ENCODE results near the gene VIPAS39.

- TF ChIP-seq MAFK (IDR thresholded peaks at IDR 0.05; ENCODE audit: low read length) (no peak), ZSCAN29 (IDR thresholded peaks at IDR 0.05) (no peak), ZNF551 (CRISPR knock-in tag; IDR thresholded peaks at IDR 0.05) (no peak), CTCF (IDR thresholded peaks at IDR 0.05 in 2 of 3, conservative IDR thresholded peaks at IDR 0.05 in 1 of 3; ENCODE audit: insufficient read depth in 2 of 3, low read depth in 1 of 3, low read length in 3 of 3) (no peak), POLR2AphosphoS5 (IDR thresholded peaks at IDR 0.05; ENCODE audit: control insufficient read depth, insufficient read depth, low read depth, low read length) (no peak)
These were observed 25.0 kb upstream of the VIPAS39 start for GRCh38 chr14:77482422-77482821.
